Stimulated activated naive CD4-positive, alpha-beta T cell treated with Interleukin-2 at 50 U/mL for 16 hours (primary cell): ENCODE results near the gene FMO3.

Experiments used
- DNase-seq: peaks from one replicate; lab custom pipeline; 2025; lab: John Stamatoyannopoulos, UW

The FMO3 gene

GRCh38 chr1:171159148-171159547 is 68.4 kb downstream of the FMO3 start:
- DNase-seq = no peak

DNA sequence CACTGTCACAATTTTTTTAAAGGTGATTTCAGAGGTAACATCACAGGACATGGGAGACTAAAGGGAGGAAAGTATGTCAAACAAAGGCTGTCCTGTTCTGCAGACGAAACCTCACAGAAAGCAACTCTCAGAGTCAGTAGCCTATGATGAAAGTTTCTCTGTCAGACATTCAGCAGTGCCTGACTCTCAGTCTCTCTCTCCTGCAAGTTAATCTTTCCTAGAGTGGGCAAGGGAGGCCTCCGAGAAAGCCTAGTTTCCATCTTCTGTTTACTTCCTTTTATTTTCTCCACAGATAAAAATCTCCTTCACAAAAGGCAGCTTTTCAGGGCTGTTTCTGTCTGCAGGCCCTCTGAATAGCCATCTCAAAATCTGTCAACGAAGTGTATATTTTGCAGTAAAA is 69.5 kb downstream of the FMO3 start:
- DNase-seq = no peak

- DNase-seq = no peak
These were observed 70.1 kb downstream of the FMO3 start for GRCh38 chr1:171160639-171161354.

- DNase-seq = no peak
These were observed 70.7 kb downstream of the FMO3 start for GRCh38 chr1:171161431-171161830.

- DNase-seq = no peak
These were observed 75.7 kb downstream of the FMO3 start for GRCh38 chr1:171166361-171166760.
